GM19099 (cell line): ENCODE measurements around the gene KLHL6.

ENCODE experiments used
- POLR2A ChIP-seq: IDR thresholded peaks from 3 replicates; pipeline ENCODE4 v1.6.1; 2011; ENCODE audit warnings: low read depth; ENCODE audit not compliant: insufficient read length; ENCODE audit errors: extremely low read depth

Gene KLHL6

GRCh38 chr3:183449791-183450190, 105.7 kb downstream of the KLHL6 start:
- TF ChIP-seq POLR2A = no peak

- no peak for TF ChIP-seq POLR2A
Observed at GRCh38 chr3:183449391-183449790, 106.1 kb downstream of the KLHL6 start.

DNA sequence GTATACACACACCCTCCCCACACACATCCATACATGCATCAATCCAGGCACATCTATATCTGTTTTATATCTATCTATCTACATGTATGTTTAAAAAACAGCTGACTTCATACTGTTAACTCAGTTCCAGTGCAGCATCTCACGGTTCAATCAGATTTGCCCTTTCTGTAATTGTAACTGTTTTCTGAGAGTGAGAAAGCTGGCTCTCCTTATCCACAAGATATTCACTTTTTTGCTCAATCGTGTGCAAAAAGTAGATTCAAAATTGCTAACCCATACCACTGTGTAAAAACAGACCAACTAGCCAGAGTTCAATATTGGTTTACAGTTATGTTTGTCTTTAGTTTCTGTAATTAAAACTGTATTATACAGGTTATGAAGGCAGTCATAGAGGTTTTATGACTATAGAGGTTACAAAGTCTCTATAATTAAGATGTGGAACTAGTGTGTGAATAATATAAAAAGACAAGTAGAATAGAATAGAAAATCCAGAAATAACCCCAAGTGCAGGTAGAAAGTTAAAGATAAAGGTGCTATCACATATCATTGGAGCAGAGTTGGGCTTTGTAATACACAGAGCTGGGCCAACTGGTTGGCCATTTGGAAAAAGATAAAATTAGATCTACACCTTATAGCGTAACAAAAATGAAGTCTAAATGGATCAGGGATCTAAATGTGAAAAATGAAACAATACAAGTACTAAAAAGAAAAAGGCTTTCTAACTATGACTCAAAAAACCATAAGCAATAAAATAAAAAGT, 107.0 kb downstream of the KLHL6 start:
- TF ChIP-seq POLR2A = no peak

GRCh38 chr3:183447206-183448001, 108.1 kb downstream of the KLHL6 start:
- TF ChIP-seq POLR2A = no peak

GRCh38 chr3:183446838-183447205, 108.7 kb downstream of the KLHL6 start:
- no peak for TF ChIP-seq POLR2A

DNA sequence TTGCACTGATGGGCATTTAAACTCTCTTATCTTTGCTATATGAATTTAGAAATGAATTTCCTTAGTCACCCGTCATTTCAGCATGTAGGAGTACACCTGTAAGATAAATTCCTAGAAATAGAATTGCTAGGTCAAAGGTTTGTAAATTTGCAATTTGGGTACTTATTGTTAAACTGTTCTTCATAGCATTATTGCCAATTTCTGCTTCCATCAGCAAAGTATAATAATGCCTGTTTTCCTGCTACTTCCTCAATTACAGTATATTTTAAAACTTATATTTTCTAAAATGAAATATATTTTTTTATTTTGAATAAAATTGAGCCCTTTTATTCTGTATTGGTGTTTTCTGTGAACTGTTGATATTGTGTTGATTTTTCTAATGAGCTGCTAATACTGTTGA, 110.8 kb downstream of the KLHL6 start:
- no peak for TF ChIP-seq POLR2A

DNA sequence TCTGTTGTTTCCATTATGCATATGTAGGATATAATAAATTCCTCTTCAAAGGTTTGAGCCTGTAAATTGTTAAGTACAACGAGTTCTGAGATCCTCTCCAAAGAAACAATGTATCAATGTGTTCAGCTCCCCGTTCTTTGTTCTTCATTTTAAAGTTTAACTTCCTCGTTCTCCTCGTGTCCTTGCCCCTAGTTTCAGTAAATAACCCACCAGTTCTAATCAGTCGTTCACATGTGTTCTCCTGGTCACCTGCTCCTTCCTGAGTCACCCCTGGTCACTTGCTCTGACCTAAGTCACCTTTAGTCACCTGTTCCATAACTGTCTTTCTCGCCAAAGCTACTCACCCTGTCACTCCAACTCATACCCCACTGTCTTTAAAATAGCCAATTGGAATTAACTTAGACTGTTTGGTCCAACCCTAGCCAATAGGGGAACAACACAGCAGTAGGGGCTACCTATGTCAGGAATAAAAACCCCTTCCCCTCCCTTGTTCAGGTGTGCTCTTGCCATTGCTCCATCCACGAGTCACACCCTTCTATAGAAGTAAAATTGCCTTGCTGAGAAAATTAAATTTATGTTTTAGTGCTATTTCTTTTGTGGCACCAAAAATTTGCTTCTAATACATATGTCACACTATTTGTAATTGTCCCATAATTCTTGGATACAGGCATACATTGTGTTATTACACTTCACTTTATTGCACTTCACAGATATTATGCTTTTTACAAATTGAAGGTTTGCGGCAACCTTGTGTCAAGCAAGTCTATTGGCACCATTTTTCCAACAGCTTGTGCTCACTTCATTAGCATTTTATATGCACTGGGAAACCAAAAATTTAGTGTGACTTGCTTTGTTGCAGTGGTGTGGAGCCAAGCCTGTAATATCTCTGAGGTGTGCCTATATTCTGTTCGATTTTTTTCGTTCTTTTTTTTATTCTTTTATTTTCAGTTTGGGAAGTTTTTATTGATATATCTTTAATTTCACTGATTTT, 111.8 kb downstream of the KLHL6 start:
- no peak for TF ChIP-seq POLR2A

DNA sequence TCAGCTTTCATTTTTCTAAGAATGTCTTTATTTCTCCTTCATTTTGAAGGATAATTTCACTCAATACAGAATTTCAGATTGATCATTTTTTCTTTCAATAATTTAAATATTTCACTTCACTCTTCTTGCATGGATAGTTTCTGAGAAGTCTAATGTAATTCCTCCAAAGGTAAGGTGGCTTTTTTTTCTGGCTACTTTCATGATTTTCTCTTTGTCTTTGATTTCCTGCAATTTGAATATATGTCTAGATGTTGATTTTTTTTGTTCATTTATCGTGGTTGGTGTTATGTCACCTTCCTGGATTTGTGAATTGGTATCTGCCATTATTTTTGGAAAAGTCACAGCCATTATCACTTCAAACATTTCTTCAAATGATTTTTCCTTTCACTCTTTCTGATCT, 112.5 kb downstream of the KLHL6 start:
- TF ChIP-seq POLR2A = no peak

- TF ChIP-seq POLR2A = no peak
Observed at GRCh38 chr3:183439515-183439914, 116.0 kb downstream of the KLHL6 start.

- no peak for TF ChIP-seq POLR2A
Observed at GRCh38 chr3:183438735-183439134, 116.8 kb downstream of the KLHL6 start.

- TF ChIP-seq POLR2A = no peak
Observed at GRCh38 chr3:183437666-183438564, 117.6 kb downstream of the KLHL6 start.
